NOMO-1 (cell line): ENCODE results near the gene UBE3B.
A peak's percentile ranks its signal among the peaks of the same experiment; 100 is the strongest.
"Not testable (repeated sequence)": the region's sequence is repeated elsewhere in the genome, so short reads cannot be mapped to it uniquely, and the experiment has no call there.

Experiments used
- DNase-seq, 2 experiments: peaks; one replicate each; lab custom pipeline; 2025; ENCODE audit not compliant: unreplicated experiment in 2 of 2; lab: John Stamatoyannopoulos, UW

Gene UBE3B

DNA sequence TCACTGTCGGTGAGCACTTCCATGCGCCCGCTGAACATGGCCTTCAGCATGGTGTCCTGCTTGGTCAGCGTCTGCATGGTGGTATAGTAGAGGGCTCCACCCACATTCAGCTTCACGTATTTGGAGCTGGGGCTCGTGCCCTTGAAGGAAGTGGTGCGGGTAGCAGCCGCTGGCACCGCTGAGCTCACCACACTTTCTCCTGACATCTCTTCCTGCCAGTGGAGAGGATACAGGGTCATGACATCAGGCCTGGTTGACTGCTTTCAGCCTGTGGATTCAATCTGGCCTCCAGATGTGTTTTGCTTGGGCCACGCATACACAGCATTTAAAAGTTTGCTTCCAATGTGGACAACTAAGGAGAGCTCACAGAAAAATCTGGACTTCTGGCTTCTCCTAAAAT lies 7.9 kb upstream of the UBE3B start:
- no peak for DNase-seq

DNA sequence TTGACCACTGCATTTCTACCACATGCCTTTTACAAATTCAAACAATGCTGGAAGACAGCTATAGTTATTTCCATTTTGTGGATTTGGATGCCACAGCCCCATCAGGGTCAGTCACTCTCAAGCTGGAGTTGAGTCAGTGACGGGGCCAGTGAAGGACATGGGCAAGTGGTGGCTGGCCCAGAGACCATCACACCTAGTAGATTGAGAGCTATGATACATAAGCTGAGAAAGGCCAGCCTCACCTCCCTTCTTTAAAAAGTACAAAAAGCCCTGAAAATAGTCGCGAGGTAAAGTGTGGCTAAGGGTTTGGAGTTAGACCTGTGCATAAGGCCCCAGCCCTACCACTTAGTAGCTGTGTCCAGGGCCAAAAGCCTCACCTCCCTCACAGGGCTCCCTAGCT lies 4.4 kb upstream of the UBE3B start:
- no peak for DNase-seq

DNA sequence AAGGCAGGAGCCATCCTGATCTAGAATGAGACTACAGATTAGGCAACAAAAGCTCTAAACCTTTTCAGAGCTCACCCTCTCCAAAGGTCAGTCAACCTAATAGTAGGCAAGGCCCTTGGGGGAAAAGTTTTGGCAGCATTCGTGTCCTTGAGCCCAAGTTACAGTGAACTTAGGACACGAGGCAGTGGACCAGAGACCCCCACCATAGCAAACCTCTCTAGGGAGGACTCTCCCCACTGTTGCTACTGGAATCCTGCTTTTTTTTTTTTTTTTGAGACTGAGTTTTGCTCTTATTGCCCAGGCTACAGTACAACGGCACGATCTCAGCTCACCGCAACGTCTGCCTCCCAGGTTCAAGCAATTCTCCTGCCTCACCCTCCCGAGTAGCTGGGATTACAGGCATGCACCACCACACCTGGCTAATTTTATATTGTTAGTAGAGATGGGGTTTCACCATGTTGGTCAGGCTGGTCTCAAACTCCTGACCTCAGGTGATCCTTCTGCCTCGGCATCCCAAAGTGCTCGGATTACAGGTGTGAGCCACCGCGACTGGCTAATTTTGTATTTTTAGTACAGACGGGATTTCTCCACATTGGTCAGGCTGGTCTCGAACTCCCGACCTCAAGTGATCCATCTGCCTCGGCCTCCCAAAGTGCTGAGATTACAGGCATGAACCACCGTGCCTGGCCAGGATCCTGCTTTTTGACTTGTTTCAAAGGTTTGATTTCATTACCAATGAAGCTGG lies 3.7 kb upstream of the UBE3B start:
- not testable (repeated sequence) for DNase-seq

GRCh38 chr12:109475121-109475520 lies 2.3 kb upstream of the UBE3B start:
- no peak for DNase-seq

- DNase-seq: no peak
These were observed 1.2 kb upstream of the UBE3B start for GRCh38 chr12:109475993-109476806.

- DNase-seq: peak in 1 of 2 experiments; percentile 1
These were observed 638 bp upstream of the UBE3B start for GRCh38 chr12:109476807-109477184.

DNA sequence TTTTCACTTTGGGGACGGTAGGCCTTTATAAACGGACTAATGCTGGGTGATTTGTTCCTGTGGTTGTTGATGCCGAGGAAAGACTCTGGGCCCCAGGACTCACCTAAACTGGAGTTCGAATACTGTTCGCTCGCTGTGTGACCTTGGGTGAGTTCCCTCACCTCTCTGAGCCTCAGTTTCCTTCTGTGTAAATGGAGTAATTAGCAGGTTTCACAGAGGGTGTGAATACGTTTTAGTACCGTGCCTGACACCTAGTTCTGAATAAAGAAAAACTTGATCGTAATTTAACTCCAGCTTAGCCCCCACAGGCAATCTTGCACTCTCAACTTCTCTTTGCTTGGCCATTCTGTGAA lies 505 bp downstream of the UBE3B start:
- DNase-seq: no peak

DNA sequence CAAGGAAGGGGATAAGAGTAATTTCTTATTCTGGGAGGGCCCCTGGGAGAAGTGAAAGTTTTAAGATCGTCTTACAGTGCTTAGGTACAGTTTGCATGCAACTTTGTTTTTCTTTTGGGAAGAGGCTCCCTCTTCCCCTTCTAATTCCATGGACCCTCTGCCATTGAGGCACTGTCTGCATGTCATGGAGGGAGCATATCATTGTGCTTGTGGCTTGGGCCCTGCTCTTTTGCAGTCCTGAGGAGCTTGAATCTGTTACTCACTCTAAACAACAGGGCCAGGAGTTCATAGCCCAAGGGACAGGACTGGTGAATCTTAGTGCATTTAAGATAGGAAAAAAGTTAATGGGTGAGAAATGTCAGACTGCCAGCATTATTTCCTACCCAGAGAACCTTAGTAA lies 2.3 kb downstream of the UBE3B start:
- DNase-seq: no peak

GRCh38 chr12:109480356-109480755 lies 2.9 kb downstream of the UBE3B start:
- no peak for DNase-seq

DNA sequence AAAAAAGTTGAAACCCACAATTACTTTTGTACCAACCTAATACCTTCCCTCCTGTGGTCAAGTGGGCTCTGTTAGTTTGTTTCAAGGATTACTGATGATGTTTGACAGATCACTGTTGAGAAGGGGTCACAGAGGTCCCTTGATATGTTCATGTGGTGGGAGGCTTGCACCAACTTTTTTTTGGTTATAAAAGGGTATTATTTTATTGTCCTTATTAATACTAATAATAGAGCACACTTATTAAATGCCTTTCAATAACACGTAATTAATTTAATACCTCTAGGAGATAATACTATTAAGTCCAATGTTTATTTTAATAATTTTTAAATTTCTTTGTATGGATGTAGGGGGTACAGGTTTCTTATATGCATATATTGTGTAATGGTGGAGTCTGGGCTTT lies 4.4 kb downstream of the UBE3B start:
- no peak for DNase-seq

- DNase-seq: no peak
These were observed 5.1 kb downstream of the UBE3B start for GRCh38 chr12:109482491-109482890.

- no peak for DNase-seq
These were observed 5.5 kb downstream of the UBE3B start for GRCh38 chr12:109482894-109483293.

- no peak for DNase-seq
These were observed 5.9 kb downstream of the UBE3B start for GRCh38 chr12:109483346-109483745.

DNA sequence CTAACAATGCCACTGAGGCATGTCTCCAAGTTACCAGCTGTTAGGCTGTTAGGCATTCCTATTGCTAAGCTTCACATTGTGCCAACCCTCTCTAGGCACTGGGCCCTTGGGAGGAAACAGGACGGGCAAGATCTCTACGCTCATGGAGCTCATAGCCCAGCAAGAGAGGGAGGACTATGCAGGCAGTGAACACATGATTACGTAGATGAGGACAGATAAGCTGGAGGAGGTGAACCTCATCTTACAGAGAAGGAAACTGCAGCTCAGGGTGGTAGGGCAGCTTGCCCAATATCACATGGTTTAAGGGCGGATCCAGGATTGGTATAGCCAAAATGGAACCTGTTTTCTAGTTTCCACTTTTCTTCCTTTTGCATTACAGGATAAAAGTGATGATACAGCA lies 7.8 kb downstream of the UBE3B start:
- no peak for DNase-seq

DNA sequence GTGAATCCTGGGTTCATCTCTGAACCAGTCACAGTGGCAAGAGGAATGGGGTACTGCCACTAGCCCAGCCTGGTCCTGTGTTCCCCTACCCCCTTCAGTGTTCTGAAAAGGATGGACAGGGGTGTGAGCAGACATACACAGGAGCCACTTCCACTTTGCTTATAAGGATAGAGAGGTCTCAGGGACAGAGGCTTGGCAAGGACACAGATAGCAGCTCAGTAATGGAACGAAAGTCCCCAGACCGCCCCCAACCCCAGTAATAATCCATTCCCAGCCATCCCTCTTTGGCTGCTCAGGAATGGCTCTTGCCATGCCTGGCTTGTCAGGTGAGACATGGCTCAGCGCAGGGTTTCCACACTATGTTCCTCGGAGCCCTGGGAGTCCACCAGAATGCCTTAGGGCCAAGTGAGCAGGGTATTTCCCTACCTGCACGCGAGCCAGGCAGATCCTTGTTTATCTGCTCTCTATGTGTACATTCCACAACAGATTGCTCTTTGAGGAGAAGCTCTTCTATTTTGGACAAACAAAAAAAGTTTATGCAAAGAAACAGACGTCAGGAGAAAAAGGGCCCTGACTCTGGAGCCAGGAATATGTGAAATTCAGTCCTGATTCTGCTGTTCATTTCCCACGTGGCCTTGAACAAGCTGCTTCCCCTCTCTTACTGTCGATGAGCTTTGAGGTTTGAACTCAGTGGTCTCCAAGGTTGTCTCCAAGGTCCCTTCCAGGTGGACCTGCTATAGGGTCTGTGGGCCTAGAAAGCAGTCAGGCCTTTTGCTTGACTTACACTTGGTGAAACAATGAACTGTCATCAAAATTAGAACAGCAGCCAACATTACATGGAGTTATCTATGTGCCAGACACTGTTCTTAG lies 10.0 kb downstream of the UBE3B start:
- DNase-seq: no peak

- DNase-seq: no peak
These were observed 10.7 kb downstream of the UBE3B start for GRCh38 chr12:109488051-109488665.

GRCh38 chr12:109489016-109489954 lies 11.9 kb downstream of the UBE3B start:
- no peak for DNase-seq

GRCh38 chr12:109489955-109490565 lies 12.6 kb downstream of the UBE3B start:
- DNase-seq: no peak

DNA sequence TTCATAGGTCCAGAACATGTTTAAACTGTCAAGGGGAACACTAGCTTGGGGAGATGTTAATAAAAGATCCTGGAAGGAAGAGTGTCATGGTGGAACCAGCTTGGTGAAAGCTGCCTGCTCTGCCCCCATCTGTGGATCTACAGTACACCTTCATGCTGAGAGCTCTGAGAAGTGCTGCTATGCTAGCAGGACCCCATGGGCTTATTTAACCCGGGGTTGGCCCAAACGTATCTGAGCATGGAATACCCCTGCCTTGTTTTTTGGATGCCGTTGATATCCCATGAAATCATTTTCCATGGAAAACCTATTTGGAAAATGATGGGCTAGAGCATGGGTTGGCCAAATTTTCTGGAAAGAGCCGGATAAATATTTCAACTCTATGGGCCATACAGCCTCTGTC lies 14.2 kb downstream of the UBE3B start:
- DNase-seq: no peak
